Myocyte (in vitro differentiated cells): ENCODE data around the gene TCHHL1. TPM values are rescaled to one million over a fixed set of nuclear protein-coding genes. Genes with fewer than 3 reads are reported as not detected.
A peak's percentile ranks its signal among the peaks of the same experiment; 100 is the strongest.
"Not testable (repeated sequence)": the region's sequence is repeated elsewhere in the genome, so short reads cannot be mapped to it uniquely, and the experiment has no call there.

Source experiments
- DNase-seq: peaks from one replicate; pipeline ENCODE4 v3.0.0-alpha.2; 2012; ENCODE audit warnings: low read depth
- total RNA-seq: library from RNA; depleted of rRNA; stranded (reverse); fragments of >200 nt; gene quantifications from 2 replicates; pipeline ENCODE4 v1.2.3, GENCODE V29; 2014

TCHHL1 gene
- total RNA-seq, 1 donor from 2014 or later, result not detected

DNA sequence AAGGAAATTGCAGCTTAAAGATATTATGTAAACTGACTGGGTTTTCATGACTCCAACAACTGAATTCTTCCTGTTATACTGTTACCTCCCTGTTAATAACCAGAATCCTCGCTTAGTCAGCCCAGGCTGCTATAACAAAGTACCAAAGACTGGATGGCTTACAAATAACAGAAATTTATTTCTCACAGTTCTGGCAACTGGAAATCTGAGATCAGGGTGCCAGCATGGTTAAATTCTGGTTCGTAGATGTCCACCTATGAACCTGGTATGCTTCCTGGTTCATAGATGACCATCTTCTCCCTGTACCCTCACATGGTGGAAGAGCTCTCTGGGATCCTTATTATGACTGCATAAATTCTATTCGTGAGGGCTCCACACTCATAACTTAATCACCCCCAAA, 8.1 kb upstream of the TCHHL1 start:
- no peak for DNase-seq

DNA sequence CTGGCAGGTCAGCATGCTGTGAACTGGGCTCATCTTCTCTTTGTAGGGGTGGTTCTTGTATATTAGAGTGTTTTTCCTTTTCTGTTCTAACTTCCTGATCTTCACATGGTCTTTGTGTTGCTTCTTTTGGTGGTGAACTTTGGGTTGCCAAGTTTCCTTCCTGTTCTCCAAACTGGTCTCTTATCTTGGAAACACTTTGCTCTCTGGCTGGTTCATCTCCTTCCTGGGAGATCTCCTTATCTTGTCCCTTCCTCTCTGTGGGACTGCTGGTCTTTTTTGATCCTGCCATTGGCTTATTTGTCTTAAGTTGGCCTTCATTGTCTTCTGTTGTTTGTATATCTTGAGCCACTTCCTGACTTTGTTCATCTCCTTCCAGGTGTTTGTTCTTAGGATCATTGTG, 2.1 kb downstream of the TCHHL1 start:
- DNase-seq, result no peak

DNA sequence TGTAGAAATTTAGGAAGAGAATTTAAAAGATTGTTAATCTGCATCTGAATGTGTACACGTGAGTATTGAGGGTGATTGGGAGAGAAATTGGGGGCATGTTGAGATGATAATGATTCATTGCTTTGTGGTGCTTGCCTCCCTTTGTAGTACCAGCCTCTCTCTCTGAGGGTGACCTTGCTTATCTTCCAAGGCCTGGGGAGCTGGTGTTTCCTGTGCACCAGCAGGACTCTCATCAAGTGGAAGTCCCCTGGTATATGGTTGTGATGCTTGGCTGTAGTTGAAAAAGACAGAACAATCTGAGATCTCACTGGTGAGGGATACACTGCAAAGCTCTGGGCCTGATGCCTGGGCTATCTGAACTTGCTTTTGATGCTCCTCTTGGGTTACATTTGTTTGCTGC, 4.0 kb downstream of the TCHHL1 start:
- DNase-seq, result no peak

DNA sequence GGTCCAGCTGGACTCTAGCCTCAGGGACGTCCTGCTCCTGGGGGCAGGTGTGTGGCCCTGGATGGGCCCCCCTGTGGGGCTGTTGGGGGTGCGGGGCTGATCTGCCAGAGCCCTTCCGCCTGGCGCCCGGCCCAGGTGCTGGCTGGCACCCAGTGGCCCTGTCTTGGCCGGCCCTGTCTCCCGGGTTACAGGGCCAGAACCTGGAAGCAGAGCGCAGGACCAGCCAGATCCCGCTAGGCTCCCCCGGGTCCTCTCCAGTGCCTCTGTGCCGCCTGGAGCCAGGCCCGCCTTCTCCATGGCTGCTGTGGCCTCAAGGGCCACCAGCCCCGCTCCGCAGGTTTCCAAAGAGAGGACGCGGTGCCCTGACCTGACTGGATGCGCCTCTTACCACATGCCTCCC, 7.8 kb downstream of the TCHHL1 start:
- not testable (repeated sequence) for DNase-seq

DNA sequence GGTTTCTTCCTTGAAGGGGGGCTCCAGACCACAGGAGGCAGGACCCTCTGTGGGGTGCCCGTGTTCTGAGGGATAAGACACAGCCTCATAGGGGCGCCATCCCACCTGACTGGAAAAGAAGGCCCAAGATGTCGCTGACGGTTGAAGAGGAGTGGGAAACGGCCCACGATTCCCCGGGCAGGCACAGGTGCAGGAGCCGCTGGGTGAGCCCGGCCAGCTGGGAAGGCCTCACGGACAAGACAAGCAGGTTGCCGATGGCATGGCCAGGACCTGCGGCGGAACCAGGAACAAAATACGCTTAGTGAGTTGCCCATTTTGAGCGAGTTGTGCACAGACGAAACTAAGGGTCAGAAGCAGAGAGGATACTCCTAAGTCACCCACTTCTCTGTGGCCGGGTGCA, 8.4 kb downstream of the TCHHL1 start:
- not testable (repeated sequence) for DNase-seq

DNA sequence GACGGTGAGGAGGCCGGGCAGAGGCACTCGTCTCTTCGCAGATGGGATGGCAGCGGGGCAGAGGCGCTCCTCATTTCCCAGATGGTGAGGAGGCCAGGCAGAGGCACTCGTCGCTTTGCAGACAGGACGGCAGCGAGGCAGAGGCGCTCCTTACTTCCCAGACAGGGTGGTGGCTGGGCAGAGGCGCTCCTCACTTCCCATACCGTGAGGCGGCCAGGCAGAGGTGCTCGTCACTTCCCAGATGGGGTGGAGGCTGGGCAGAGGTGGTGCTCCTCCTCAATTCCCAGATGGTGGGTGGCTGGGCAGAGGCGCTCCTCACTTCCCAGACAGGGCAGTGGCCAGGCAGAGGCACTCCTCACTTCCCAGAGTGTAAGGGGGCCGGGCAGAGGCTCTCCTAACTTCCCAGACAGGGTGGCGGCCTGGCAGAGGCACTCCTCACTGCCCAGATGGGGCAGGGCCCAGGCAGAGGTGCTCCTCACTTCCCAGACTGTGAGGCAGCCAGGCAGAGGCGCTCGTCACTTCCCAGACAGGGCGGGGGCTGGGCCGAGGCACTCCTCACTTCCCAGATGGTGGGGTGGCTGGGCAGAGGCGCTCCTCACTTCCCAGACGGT, 9.9 kb downstream of the TCHHL1 start:
- DNase-seq, result no peak

DNA sequence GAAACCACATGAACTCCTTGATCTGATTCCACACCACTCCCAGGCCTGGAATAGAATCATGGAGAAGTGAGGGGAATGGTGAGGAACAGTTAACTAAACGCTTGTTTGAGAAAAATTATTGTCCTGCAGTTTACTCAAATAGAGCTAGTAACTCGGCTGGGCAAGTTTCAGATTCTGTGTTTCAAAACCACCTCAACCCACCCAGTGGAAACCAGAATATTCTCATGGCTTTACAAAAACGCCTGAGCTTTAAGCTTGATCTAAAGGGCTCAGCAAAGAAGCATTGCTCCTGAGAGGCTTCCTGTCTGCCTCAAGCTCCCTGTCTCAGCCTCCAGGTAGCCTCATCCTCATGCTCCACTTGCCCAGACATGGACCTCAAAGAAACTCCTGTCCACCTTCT, 16.6 kb downstream of the TCHHL1 start:
- no peak for DNase-seq

DNA sequence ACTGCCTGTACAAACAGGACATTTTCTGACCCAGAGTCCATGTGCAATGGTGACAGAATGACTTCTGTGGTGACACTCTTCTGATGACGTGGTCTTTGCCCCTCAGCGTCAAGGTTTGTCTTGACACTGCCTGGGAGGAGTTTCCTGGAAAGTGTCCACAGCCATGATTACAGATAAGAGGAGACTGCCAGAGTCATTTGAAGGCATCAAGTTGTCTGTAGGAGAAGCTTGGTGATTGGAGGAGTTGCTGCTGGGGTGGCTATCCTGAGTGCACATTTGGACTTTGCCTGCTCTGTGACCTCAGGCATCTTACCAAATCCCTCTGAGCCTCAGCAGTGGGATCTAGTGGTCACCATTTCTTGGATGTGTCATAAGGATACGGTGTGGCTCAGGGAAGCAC, 17.7 kb downstream of the TCHHL1 start:
- DNase-seq, result no peak

DNA sequence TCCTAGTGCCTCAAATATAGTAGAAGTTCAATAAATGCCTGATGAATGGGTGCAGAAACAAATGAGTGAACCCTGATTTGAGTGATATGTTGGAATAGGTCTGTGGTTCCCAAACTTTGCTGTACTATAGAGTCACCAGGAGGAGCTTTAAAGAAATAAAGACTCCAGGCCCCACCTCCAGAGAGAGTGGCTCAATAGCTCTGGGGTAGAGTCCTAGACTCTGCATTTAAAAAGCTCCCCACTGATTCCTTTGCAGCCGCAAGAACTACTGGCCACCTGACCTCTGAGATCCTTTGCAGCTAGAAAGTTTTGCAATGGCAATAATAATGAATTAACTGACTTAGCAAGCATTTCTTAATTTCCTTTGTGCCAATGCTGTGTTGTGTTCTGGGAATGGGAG, 20.9 kb downstream of the TCHHL1 start:
- DNase-seq, result no peak

DNA sequence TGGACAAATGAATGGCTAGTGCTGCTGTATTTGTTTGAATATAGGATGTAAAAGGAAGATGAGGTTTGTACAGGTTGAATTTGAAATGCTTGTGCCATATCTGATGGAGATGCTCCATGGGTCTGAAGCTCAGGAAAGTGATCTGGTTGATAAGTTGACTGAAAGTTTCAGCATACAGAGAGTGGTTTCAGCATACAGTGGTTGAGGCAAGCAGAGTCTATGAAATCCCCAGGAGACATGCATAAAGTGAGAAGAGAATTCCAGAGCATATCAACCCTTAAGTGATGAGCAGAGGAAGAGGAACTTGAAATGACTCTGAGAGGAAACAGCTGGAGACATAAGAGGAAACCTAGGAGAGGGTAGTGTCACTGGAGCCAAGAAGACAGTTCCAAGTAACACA, 21.7 kb downstream of the TCHHL1 start:
- no peak for DNase-seq

DNA sequence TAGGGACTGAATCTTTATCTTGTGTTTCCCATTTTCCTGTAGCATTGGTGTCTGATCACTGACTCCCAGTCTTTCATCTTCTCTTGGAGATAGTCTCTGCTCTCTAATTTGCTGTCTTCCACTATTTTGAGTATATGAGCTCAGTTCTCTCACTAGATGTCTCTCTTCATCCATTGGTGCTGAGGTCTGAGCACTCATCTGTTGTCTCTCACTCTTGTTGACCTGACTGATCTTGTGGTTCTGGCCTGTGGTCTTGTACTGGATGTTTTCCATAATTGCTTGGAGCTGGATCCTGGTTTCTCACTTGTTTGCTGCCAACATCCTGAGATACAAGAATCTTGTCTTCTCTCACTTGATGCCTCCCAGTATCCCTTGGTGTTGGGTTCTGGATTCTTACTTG, 26.9 kb downstream of the TCHHL1 start:
- peak; percentile 78 for DNase-seq

DNA sequence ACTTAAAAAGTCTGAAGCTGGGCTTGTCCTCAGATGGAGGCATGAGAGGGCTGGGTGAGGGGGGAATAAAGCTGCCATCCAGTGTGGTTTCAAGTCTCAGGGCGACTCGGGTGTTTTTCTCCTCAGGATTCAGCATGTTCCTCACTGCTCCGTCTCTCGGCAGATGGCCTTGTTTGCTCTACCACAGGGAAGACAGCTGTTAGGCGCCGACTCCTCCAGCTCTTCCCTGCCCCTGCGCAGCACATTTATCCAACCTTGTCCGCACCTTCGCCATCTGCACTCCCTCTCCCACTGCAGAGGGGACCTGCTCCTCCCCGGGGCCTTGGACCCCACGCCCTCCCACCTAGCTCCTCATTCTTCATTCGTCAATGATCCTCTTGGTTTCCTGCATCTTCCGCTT, 35.5 kb downstream of the TCHHL1 start:
- peak; percentile 24 for DNase-seq

DNA sequence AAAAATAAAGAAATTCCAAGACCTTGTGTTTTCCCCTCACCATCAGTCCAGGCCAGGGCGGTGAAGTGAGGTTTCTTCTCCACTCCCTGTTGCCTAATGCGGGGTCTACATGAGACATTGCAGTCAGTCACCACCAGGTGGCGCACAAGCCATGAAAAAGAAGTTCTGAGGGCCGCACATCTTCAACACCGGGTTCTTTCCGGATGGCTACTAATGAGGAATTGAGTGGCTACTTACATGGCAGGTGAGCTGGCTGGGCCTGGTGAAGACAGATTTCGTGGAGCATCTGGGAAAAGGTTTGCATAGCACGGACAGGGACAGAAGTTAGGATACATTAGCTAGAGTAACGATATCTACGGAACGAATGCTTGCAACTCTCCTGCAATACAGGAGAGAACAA, 36.3 kb downstream of the TCHHL1 start:
- DNase-seq, result peak; percentile 86

DNA sequence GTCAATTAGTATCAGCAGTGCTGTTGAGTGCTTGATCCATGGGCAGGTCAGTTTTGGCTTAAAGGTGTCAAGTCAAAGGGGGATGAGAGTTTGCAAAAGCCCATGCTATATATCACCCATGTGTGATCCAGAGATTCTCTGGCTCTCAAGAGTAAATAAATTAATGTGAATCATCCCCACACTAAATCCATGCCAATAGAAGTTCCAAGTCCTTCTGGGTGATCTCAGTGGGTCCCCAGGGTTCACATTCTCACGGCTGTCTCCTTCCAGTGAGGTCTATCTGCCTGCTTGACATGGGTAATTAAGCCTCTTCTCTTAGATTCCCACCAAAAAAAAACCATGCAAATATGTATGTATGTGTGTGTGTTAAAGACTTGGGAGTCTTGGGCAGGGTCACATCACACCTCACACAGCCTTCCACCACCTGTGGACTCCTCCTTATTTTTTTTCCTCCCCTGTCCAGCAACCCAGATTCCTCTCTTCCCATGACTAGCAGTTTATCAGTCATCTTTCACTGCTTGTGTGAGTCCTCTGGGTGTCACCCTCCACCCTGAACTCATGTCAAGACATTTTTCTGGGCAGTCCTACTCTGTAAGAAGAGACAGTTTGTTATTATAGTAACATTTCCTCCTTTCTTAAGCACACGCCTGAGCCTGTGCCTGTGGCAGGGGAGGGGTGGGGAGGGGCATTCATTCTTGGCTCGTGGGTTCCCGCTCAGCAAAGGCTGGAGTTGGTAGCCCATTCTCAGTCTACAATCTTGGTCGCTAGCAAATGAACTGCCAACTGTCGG, 37.8 kb downstream of the TCHHL1 start:
- no peak for DNase-seq

DNA sequence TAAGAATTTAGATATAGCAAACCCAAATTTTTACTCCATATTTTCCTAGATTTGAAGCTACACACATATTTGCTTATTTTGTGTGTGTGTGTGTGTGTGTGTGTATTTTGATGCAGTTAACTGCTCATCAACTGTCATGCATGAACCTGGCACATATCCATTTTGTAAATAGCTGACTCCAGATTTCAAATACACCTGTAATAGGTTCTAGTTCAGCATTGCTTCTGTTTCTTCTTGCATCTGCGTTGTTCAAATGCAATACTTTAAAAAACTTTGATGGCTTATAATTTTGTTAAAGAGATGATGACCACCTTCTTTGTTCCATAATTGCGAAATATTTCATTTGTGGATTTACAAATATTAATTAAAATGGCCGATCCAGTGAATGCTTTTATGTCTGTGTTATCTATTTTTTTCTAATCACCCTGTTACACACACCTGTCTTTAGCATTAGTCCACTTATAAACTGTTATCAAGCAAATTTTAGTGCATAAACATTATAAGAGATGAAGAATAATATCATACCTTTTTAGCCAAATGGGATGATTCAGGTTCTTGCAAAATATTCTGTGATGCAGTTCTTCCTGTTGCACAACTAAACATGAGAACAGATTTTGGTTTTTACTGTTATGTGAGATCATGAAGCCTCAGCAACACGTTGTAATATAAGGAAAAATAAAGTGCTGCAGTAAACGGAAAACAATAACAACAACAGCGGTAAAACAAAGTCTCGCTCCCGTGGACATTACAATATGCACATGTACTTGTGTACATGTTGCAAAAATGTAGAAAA, 39.4 kb downstream of the TCHHL1 start:
- DNase-seq, result no peak

DNA sequence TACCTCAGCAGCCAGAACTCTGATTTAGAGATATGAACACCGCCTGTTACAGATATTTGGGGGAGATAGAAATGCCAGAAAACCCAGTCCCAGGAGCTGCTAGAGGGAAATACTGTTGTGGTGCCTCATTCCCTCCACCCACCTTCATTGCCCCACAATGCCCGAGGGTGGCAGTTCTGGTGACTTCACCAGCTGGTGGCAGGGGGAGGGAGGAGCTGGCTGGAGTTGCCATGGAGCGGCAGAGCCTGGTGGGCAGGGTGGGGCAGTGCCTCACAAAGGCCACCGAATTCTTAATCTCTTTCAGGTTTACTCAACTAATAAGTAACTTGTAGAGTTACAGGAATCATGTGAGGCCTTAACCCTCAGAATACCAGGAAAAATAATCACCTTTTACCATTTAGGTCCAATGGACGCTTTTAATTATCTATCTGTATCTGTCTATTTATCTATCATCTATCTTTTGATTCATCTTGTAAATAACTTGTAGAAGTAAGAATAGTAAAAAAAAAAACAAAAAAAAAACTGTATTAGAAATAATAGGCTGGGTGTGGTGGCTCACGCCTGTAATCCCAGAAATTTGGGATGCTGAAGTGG, 40.4 kb downstream of the TCHHL1 start:
- DNase-seq, result peak; percentile 91

DNA sequence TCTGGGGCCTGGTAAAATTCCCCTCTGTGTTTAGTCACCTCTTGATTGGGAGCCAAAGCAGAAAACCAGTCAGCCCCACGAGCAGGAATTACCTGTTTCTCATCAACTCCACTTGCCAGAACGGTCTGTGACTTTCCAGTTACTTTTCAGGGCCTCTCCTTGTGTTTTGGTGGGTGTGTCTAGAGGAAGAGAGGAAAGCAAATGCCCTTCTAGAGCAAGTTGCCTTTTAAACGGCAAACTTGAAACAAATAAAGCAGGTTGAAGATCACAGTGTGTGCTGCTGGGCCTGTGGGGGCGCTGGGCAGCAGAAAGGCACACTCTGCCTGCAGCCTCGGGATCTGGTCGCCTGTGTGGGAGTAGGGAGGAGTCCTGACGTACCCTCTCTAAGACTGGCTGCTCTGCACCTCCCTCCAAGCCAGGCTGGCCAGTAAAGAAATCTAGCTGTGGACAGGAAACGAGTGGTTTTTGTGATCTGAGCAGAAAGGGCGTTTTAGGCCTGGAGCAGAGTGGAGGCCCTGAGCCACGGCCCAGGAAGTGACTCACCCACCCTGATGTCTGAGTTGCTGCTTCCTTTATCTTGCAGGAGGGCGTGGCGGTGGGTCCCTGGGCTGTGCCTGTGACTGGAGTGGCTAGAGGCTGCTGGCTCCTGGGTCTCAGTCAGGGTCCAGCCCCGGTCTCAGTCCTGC, 41.0 kb downstream of the TCHHL1 start:
- DNase-seq, result peak; percentile 98

DNA sequence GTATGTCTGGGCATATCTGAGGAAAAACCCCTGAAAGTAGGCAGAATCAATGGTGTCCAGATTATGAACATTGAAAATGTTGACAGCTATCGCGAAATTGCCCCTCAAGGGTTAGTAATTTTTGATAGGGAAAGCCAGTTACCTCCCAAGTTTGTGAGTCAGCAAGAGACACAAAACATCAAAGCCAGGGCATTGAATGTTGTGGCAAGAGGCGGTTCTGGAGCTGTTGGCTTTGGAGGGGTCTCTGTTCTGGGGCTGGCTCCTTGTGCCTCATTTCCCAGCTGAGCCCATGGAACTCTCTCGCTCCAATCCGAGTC, 41.5 kb downstream of the TCHHL1 start:
- no peak for DNase-seq

DNA sequence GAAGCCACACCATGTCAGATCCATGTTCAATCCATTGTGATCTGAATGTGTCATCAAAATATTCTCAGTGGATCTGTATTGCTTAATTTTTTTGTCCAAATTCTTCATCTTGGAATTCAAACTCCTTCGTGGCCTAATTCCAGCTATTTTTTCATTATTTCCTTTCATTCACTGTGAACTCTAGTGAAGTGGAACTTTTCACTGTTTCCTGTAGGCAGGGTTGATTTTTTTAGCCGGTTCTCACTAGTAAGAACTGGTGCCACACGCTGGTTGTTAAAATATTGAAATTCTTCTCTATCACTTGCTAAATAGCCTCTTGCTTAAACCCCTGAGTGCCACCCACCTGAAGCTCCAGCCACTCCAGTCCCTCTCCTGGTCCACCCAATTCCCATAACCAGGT, 44.5 kb downstream of the TCHHL1 start:
- no peak for DNase-seq

DNA sequence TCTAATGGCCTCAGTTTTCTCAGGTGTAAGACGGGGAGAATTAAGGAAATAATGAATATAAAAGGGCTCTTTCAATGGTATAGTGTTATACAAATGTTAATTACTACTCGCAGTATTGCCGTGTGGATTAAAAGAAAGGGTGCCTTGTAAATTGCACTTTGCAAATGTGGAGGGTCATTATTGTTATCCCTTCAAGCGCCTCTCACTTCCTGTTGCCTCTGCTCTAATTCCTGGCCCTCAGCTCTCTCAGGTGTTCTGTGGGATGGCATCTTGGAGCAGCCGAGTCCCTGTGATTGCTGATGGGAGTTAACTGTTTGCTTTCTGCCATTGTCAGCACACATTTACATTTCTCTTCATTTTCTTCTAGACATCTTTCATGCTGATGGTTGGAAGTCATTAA, 45.0 kb downstream of the TCHHL1 start:
- no peak for DNase-seq

DNA sequence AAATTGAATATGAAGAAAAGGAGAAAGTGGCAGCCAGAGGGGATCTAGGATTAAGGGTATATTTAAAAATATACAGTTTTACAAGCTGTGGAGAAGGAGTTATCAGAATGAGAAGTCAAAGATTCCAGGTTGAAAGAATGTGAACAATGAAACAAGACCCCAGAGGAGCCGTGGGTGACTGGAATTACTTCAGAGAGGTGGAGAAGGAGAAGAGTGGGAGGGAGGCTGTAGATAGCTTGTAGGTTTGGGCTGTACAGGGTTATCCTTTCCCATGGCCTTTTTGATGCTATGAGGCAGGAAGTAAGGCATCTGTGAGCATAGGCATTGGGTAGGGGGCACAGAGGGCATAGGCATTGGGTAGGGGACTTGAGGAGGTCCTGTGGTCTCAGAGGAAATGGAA, 46.8 kb downstream of the TCHHL1 start:
- no peak for DNase-seq

DNA sequence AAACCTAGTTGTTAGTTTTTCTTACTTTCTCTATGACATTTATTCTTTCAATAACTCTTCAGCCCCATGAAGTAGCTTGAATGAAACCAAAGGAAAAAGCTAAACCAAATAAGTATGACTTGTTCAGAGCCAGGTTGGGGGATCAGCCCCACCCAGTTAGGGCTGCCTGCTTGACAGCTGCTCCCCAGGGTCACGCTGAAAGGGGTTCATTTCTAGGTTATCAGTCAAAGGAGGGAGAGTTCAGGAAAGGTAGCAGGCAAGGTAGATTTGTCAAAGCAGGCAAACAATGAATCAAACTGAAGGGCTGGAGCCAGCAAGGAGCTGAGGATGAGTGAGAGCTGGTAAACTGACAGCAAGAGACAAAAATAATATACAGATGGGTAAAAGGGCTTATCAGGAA, 49.0 kb downstream of the TCHHL1 start:
- DNase-seq, result no peak
